Stimulated activated CD8-positive, alpha-beta memory T cell treated with anti-CD3 and anti-CD28 coated beads, Interleukin-15, amount 100 ng/mL, for 48 hours (primary cell): Measurements from ENCODE around the gene JUNB.
"Not testable (repeated sequence)": the region's sequence is repeated elsewhere in the genome, so short reads cannot be mapped to it uniquely, and the experiment has no call there.

Source experiments
- DNase-seq, 2 donors: peaks; one replicate each; pipeline ENCODE4 v3.0.0-alpha.2; 2020; ENCODE audit warnings: low read depth in 2 of 2

The JUNB gene

GRCh38 chr19:12804051-12804450 is 12.8 kb downstream of the JUNB start:
- no peak for DNase-seq

- DNase-seq = peak; percentile 85 to 87
These were observed 15.2 kb downstream of the JUNB start, which contains the start of gene RNASEH2A for GRCh38 chr19:12806242-12807081. TSS of gene RNASEH2A (plus strand) at chr19:12806584. CDS start at chr19:12806674, 90 bp downstream.

GRCh38 chr19:12815088-12815487 is 23.8 kb downstream of the JUNB start:
- DNase-seq = no peak

GRCh38 chr19:12817188-12817587 is 25.9 kb downstream of the JUNB start:
- DNase-seq = not testable (repeated sequence)

- DNase-seq = not testable (repeated sequence)
These were observed 26.5 kb downstream of the JUNB start for GRCh38 chr19:12817810-12818209.

- DNase-seq = no peak
These were observed 30.5 kb downstream of the JUNB start for GRCh38 chr19:12821761-12822160.

GRCh38 chr19:12825254-12826131 is 34.2 kb downstream of the JUNB start:
- no peak for DNase-seq

- DNase-seq = peak in 1 of 2 donors; percentile 46
These were observed 37.2 kb downstream of the JUNB start for GRCh38 chr19:12828494-12828893.

GRCh38 chr19:12833418-12833737 is 42.1 kb downstream of the JUNB start:
- no peak for DNase-seq

GRCh38 chr19:12833738-12834565 is 42.7 kb downstream of the JUNB start:
- DNase-seq = no peak

- DNase-seq = no peak
These were observed 43.3 kb downstream of the JUNB start, which contains the start of gene RTBDN for GRCh38 chr19:12834566-12834943. TSS of gene RTBDN (minus strand) at chr19:12834579. CDS start at chr19:12829979, 4,600 bp downstream.

- no peak for DNase-seq
These were observed 43.9 kb downstream of the JUNB start for GRCh38 chr19:12834976-12835757.

- no peak for DNase-seq
These were observed 45.2 kb downstream of the JUNB start for GRCh38 chr19:12836529-12836863.

GRCh38 chr19:12837225-12837624 is 45.9 kb downstream of the JUNB start:
- no peak for DNase-seq

GRCh38 chr19:12838182-12838885 is 47.0 kb downstream of the JUNB start, which contains the start of gene MAST1:
TSS of gene MAST1 (plus strand) at chr19:12838515. CDS start at chr19:12838573, 58 bp downstream.
- DNase-seq = peak in 1 of 2 donors; percentile 36

GRCh38 chr19:12838886-12839756 is 47.8 kb downstream of the JUNB start:
- DNase-seq = no peak

GRCh38 chr19:12840091-12841079 is 49.1 kb downstream of the JUNB start:
- DNase-seq = peak in 1 of 2 donors; percentile 49

GRCh38 chr19:12841094-12841493 is 49.8 kb downstream of the JUNB start:
- no peak for DNase-seq
